Upper lobe of right lung (tissue), 1 donor: Measurements from ENCODE around the gene CPM. TPM values are rescaled to one million over a fixed set of nuclear protein-coding genes. Genes with fewer than 3 reads are reported as not detected.

ENCODE experiments used
- ATAC-seq: fragments of 200-7000 bp; cut with Tn5 transposase; one replicate; pipeline ENCODE4 v1.9.1; 2020; ENCODE audit warnings: mild to moderate bottlenecking, moderate library complexity
- DNase-seq: peaks from one replicate; pipeline ENCODE4 v3.0.0-alpha.2; 2020
- H3K27ac ChIP-seq: fragments of 200-600 bp; one replicate; pipeline ENCODE4 v1.8.0; 2022
- H3K27me3 ChIP-seq: fragments of 200-600 bp; one replicate; pipeline ENCODE4 v1.8.0; 2022; ENCODE audit warnings: mild to moderate bottlenecking
- H3K36me3 ChIP-seq: fragments of 200-600 bp; one replicate; pipeline ENCODE4 v1.8.0; 2022
- H3K4me1 ChIP-seq: fragments of 200-600 bp; one replicate; pipeline ENCODE4 v1.8.0; 2022
- H3K4me3 ChIP-seq: fragments of 200-600 bp; one replicate; pipeline ENCODE4 v1.8.0; 2022; ENCODE audit warnings: mild to moderate bottlenecking
- H3K9me3 ChIP-seq: fragments of 200-600 bp; one replicate; pipeline ENCODE4 v1.8.0; 2022
- intact Hi-C: fragments of 100-400 bp; cut with DNase I; formaldehyde crosslinking; loops from one replicate; pipeline ENCODE4 v1.11.0; 2022
- long read RNA-seq: library from polyadenylated mRNA; unstranded; transcript quantifications from one replicate; pipeline ENCODE4 v2.0.0, GENCODE V29; 2021
- total RNA-seq: library from RNA; stranded (reverse); fragmentation: NEBNext Ultra II Directional; extraction: Animal tissue kit (Norgen Biotek cat#: 25700); gene quantifications from one replicate; pipeline ENCODE4 v1.2.1, GENCODE V29; 2021
- TF ChIP-seq, protein P1 (sequence below): fragments of 200-600 bp; IDR thresholded peaks from one replicate; pipeline ENCODE4 v1.8.0; 2022; ENCODE audit warnings: antibody characterized with exemption
- donor health status: DM: no; HTN: yes; CAD: no; lungs with severe emphysema.

Gene CPM
- 165 TPM for total RNA-seq
- long read RNA-seq, full-length matches to known transcripts = 264 of 379 reads
- long read RNA-seq, partial matches to known transcripts = 46 of 379 reads
- long read RNA-seq, other reads (novel, unspliced or antisense) = 69 of 379 reads

DNA sequence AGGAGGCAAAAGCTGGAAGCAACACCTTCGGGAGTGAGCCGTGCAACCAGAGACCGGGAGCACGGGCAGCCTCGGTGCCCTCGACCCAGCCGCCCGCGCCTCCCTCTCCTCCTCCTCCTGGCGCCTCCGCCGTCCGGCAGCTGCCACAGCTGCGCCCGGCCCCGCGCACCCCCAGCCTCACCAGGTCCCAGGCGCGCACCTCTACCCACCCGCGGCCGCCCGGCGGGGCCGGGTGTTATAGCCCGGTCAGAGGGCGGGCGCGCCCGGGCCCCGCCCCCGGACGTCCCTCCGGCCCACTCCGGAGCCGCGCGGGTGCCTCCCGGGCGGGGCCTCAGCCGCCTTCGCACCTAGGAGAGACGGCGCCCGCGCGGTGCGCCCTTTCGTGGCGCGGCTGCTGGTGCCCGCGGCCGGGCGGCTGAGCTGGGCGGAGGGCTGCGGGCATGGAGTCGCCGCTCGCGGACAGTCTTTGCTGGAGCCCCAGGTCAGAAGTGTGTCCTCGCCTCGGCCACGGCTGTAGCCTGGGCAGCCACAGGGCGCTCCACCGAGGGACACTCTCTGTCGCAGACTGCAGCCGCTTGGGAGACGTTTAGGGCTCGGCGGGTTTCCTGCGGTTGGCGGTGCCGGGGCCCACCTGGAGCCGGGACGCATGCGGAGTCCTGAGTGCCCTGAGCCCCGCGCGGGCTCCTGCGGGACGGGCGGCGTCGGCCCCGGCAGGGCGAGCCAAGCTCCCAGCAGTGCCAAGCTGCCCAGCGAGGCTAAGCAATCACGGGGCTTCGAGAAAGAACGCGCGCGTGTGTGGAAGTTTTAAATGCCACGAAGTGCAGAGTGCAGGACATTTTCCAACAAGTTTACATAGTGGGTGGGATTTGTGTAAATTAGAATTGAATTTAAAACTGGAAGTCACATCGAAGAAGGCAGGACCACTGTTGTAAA lies at the start of gene CPM:
Gene CPM, minus strand, starts transcription at position 211 of the 933 bp plus-strand sequence. CDS start 334 bp downstream, outside the sequence.
- TF ChIP-seq, protein P1, sequence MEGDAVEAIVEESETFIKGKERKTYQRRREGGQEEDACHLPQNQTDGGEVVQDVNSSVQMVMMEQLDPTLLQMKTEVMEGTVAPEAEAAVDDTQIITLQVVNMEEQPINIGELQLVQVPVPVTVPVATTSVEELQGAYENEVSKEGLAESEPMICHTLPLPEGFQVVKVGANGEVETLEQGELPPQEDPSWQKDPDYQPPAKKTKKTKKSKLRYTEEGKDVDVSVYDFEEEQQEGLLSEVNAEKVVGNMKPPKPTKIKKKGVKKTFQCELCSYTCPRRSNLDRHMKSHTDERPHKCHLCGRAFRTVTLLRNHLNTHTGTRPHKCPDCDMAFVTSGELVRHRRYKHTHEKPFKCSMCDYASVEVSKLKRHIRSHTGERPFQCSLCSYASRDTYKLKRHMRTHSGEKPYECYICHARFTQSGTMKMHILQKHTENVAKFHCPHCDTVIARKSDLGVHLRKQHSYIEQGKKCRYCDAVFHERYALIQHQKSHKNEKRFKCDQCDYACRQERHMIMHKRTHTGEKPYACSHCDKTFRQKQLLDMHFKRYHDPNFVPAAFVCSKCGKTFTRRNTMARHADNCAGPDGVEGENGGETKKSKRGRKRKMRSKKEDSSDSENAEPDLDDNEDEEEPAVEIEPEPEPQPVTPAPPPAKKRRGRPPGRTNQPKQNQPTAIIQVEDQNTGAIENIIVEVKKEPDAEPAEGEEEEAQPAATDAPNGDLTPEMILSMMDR = no peak
- intact Hi-C loops = no loop called here
- peaks cover 5% of the 10 kb centered on the region for H3K27me3 ChIP-seq
- peak within 1 kb of the TSS; percentile 81 for H3K4me3 ChIP-seq
- ATAC-seq = peak; percentile 99
- peak; percentile 92 for DNase-seq
- H3K4me1 ChIP-seq = peaks cover 6% of the 10 kb centered on the region
- H3K27ac ChIP-seq = peak within 1 kb of the TSS; percentile 82
- H3K9me3 ChIP-seq = no peaks in the 10 kb centered on the region
- H3K36me3 ChIP-seq = no peaks in the 10 kb centered on the region

DNA sequence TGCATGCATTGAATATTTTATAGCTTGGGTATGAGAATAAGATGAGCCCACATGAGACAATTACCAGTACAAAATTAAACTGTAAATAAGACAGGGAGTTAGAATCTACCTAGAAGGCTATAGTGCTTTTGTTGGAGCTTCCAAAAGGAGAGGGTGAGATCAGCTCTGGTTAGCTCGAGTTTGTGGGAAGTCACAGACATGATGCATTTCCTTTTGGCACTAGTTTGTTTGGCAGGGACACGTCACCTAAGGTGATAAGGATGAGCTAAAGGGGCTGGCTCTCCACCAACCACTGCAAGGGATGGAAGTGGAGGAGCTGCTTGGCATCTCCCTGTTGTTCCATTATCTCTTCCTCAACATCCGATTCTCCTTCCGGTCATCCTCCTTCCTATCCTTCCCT lies 48.5 kb upstream of the CPM start:
- ATAC-seq = no peak
- no peak overlapping the region for H3K4me3 ChIP-seq
- TF ChIP-seq, protein P1 = no peak
- no peak overlapping the region for H3K27ac ChIP-seq
- intact Hi-C loops = no loop called here
- no peaks in the 10 kb centered on the region for H3K27me3 ChIP-seq
- peaks cover 12% of the 10 kb centered on the region for H3K4me1 ChIP-seq
- DNase-seq = no peak
- H3K36me3 ChIP-seq = no peaks in the 10 kb centered on the region
- no peaks in the 10 kb centered on the region for H3K9me3 ChIP-seq

DNA sequence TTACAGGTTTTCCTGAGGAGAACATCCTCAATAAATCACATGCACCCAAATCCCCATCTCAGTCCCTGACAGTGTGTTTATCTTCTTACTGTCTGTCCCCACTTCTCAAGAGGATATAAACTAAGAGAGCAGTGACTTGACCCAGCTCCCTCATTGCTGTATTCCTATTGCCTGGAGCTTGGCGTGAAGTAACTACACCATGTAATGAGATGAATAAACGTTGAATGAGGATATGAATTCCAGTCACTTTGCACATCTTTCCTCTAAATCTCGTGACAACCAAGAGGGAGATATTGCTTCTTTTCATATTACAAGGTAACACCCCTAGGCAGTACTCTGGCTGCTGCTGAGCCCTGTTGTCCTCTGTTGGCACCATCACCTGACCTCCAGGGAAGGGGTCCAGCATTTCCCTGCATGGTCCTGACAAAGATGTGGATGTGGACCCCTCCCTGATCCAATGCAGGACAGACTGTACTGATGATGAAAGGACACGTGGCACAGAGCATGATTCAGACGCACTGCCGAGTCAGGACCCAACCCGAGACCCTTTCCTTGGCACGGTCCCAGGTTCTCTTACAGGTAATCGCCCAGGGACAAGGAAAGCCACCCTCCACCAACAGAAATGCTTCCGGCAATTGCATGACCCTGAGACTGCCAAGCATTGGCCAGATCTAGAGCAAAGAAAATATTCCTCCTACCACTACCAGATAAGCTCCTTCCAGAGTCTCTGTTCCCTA lies 47.7 kb upstream of the CPM start:
- DNase-seq = no peak
- Histone ChIP-seq H3K27me3 (no peaks in the 10 kb centered on the region), H3K36me3 (no peaks in the 10 kb centered on the region), H3K9me3 (no peaks in the 10 kb centered on the region), H3K4me1 (peaks cover 12% of the 10 kb centered on the region), H3K27ac (no peak overlapping the region), H3K4me3 (no peak overlapping the region)
- TF ChIP-seq, protein P1 = no peak
- ATAC-seq = no peak
- intact Hi-C loops = no loop called here

DNA sequence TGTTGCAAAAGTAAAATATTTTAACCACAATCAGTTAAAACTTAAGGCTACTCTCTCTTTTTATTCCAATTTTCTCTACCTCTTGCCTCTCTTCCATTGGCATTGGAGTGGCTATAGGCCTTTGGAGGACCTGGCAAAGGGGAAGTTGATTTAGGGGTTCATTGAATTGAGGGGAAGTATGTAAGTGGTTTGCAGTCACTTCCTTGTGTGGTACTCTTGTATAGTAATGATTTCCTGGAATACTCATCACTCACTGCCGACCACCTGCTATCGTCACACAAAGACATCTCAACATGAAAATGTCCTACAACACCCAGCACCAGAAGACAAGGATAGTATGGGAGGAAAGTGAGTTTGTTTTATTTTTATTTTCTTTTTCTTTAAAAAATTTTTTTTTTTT lies 45.7 kb upstream of the CPM start:
- TF ChIP-seq, protein P1 = no peak
- intact Hi-C loops = no loop called here
- Histone ChIP-seq H3K4me1 (peaks cover 12% of the 10 kb centered on the region), H3K27me3 (no peaks in the 10 kb centered on the region), H3K36me3 (no peaks in the 10 kb centered on the region), H3K4me3 (no peak overlapping the region), H3K9me3 (no peaks in the 10 kb centered on the region), H3K27ac (no peak overlapping the region)
- DNase-seq (no peak), ATAC-seq (peak; percentile 55)

DNA sequence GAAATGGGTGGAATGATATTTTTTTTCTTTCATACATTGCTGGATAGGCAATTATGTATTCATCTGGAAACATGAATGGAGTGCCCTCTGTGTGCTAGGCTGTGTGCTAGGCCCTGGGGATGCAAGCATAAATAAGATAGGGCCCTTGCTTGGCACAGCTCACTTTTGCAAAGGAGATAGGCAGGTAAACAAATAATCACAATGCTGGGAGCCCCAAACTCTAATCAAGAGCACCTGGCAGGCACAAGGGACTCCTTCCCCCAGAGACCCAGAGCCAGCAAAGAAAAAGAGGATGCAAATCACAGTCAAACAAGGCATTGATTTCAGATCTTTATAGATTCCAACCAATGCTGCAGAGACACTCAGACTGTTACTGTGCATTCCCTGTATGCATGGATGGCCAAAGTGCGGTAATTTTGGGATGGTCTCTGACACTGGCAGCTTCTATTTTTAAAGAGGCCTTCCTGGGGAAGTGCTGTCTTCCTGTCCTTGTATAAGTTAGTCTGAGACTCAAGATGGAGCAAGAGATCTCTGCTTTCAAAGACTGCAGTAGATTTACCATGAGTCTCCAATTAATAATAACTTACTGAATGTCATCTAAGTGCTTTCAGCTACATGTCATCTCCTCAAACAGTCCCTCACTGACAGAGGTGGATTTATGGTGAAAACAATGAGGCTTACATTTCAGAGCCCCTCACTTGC lies 45.1 kb upstream of the CPM start:
- ATAC-seq (peak; percentile 26), DNase-seq (no peak)
- TF ChIP-seq, protein P1 = no peak
- H3K4me3 ChIP-seq = no peak overlapping the region
- peaks cover 12% of the 10 kb centered on the region for H3K4me1 ChIP-seq
- no peak overlapping the region for H3K27ac ChIP-seq
- no peaks in the 10 kb centered on the region for H3K36me3 ChIP-seq
- H3K27me3 ChIP-seq = no peaks in the 10 kb centered on the region
- H3K9me3 ChIP-seq = no peaks in the 10 kb centered on the region
- intact Hi-C loops = no loop called here
